Body of pancreas (tissue), 4 donors: ENCODE results near the gene SPOCK3. TPM values are rescaled to one million over a fixed set of nuclear protein-coding genes. Genes with fewer than 3 reads are reported as not detected.

ENCODE experiments used
- ATAC-seq: fragments of 150-250 bp; one replicate; pipeline ENCODE4 v1.9.1; 2016
- DNase-seq, 4 donors: peaks; one replicate each; pipeline ENCODE4 v3.0.0-alpha.2; 2019
- H3K27ac ChIP-seq, 4 donors: fragments of 200-600 bp; sonication (generic); 1 replicate in 3 of 4; 2 replicates in 1 of 4; pipeline versions ENCODE4 v1.5.1 to v1.6.1; 2016 to 2019; ENCODE audit warnings: mild to moderate bottlenecking in 1 of 4, mixed read lengths in 1 of 4, moderate library complexity in 1 of 4
- H3K27me3 ChIP-seq, 2 donors: fragments of 200-600 bp; sonication (generic); one replicate each; pipeline ENCODE4 v1.6.0; 2016; ENCODE audit warnings: mild to moderate bottlenecking in 1 of 2
- H3K36me3 ChIP-seq, 2 donors: fragments of 200-600 bp; sonication (generic); replicated peaks in 1 of 2; 2 replicates each; pipeline ENCODE4 v1.5.1; 2016; ENCODE audit warnings: low read depth in 2 of 2; ENCODE audit not compliant: insufficient read depth in 1 of 2
- H3K4me1 ChIP-seq: fragments of 200-600 bp; sonication (generic); one replicate; pipeline ENCODE4 v1.6.0; 2016
- H3K4me3 ChIP-seq, 2 donors: fragments of 200-600 bp; sonication (generic); 1 replicate in 1 of 2; 2 replicates in 1 of 2; pipeline ENCODE4 v1.5.1; 2016 to 2019
- H3K9me3 ChIP-seq, 3 donors: fragments of 200-600 bp; sonication (generic); 1 replicate in 2 of 3; 2 replicates in 1 of 3; pipeline ENCODE4 v1.5.1; 2016
- CTCF ChIP-seq, 7 experiments: fragments of 450-650 bp in 4 of 7; fragments of 200-600 bp in 3 of 7; sonication (generic) in 3 of 7; IDR thresholded peaks; one replicate each; pipeline ENCODE4 v1.5.1; 2016 to 2019; ENCODE audit warnings: antibody characterized with exemption in 7 of 7
- POLR2A ChIP-seq, 3 donors: fragments of 450-650 bp; IDR thresholded peaks; one replicate each; pipeline ENCODE4 v1.6.1; 2016; ENCODE audit warnings: antibody characterized with exemption in 3 of 3, mild to moderate bottlenecking in 2 of 3
- WGBS, 2 donors: methylation state at CpG; one replicate each; pipeline ENCODE4 v1.1.5; 2017; 5-methylcytosine and 5-hydroxymethylcytosine counted together
- intact Hi-C: fragments of 100-400 bp; cut with DNase I; formaldehyde crosslinking; loops from one replicate; pipeline ENCODE4 v1.15.1; 2023
- total RNA-seq, 2 donors: library from RNA; depleted of rRNA; stranded (reverse); fragments of >200 nt; gene quantifications; one replicate each; pipeline ENCODE4 v1.1.0, GENCODE V29; 2016

SPOCK3 gene
- total RNA-seq, 2 donors from 2014 or later, result not detected

GRCh38 chr4:167232805-167233684 lies 1.2 kb downstream of the SPOCK3 start:
- peaks cover 16% of the 10 kb centered on the region for H3K4me1 ChIP-seq
- H3K27ac ChIP-seq, result no peak overlapping the region
- no peak overlapping the region for H3K4me3 ChIP-seq
- peaks cover 0 to 11% of the 10 kb centered on the region in 2 donors for H3K27me3 ChIP-seq
- 22 to 24% methylated on average over 25 of the region's 25 CpGs for WGBS, 2 donors
- intact Hi-C loops, result no loop called here
- DNase-seq, result no peak
- no peak for ATAC-seq
- H3K9me3 ChIP-seq, result no peaks in the 10 kb centered on the region
- H3K36me3 ChIP-seq, result no peaks in the 10 kb centered on the region
- no peak for TF ChIP-seq POLR2A (IDR thresholded peaks at IDR 0.05)
- no peak for TF ChIP-seq CTCF (IDR thresholded peaks at IDR 0.05)

DNA sequence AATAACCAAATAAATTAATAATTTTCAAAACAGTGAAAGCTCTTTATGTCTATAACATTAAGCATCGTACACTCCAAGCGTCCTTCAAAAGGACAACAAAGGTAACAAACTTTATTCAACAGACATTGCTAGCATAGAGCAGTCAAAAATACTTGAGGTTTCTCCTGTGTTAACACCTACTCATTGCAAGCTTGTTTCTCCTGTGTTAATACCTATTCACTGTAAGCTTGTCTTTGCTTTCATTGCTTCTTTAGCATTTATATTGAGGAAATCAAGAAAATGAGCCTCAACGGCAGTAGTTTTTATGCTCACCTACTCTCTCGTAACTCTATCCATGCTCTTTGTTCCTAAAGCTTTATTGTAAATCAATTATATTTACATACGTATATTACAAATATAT lies 3.5 kb downstream of the SPOCK3 start:
- DNase-seq (no peak), ATAC-seq (no peak)
- H3K27me3 ChIP-seq, result peaks cover 0 to 11% of the 10 kb centered on the region in 2 donors
- no peak overlapping the region for H3K4me3 ChIP-seq
- H3K36me3 ChIP-seq, result no peaks in the 10 kb centered on the region
- no peaks in the 10 kb centered on the region for H3K9me3 ChIP-seq
- TF ChIP-seq POLR2A (IDR thresholded peaks at IDR 0.05), result no peak
- no peak for TF ChIP-seq CTCF (IDR thresholded peaks at IDR 0.05)
- no peak overlapping the region for H3K27ac ChIP-seq
- WGBS, 2 donors, result 69 to 72% methylated on average over 5 of the region's 5 CpGs
- intact Hi-C loops, result no loop called here
- H3K4me1 ChIP-seq, result peaks cover 16% of the 10 kb centered on the region

- DNase-seq (no peak), ATAC-seq (no peak)
- H3K36me3 ChIP-seq, result no peaks in the 10 kb centered on the region
- H3K4me1 ChIP-seq, result no peaks in the 10 kb centered on the region
- intact Hi-C loops, result no loop called here
- 56 to 74% methylated on average over 2 of the region's 2 CpGs for WGBS, 2 donors
- no peaks in the 10 kb centered on the region for H3K9me3 ChIP-seq
- no peak for TF ChIP-seq POLR2A (IDR thresholded peaks at IDR 0.05)
- TF ChIP-seq CTCF (IDR thresholded peaks at IDR 0.05), result no peak
- no peak overlapping the region for H3K27ac ChIP-seq
- no peak overlapping the region for H3K4me3 ChIP-seq
- H3K27me3 ChIP-seq, result no peaks in the 10 kb centered on the region
Measured at GRCh38 chr4:167222099-167222498, 12.2 kb downstream of the SPOCK3 start.

GRCh38 chr4:167221084-167221483 lies 13.2 kb downstream of the SPOCK3 start:
- no peaks in the 10 kb centered on the region for H3K27me3 ChIP-seq
- H3K4me1 ChIP-seq, result no peaks in the 10 kb centered on the region
- no peak overlapping the region for H3K27ac ChIP-seq
- no peak for TF ChIP-seq CTCF (IDR thresholded peaks at IDR 0.05)
- no peaks in the 10 kb centered on the region for H3K36me3 ChIP-seq
- intact Hi-C loops, result no loop called here
- no peaks in the 10 kb centered on the region for H3K9me3 ChIP-seq
- DNase-seq, result no peak
- ATAC-seq, result no peak
- H3K4me3 ChIP-seq, result no peak overlapping the region
- 88 to 95% methylated on average over 4 of the region's 4 CpGs for WGBS, 2 donors
